Gastroesophageal sphincter (tissue), 4 donors: Measurements from ENCODE around the gene UBE2J2. TPM values are rescaled to one million over a fixed set of nuclear protein-coding genes. Genes with fewer than 3 reads are reported as not detected.

Experiments used
- ATAC-seq: fragments of 150-250 bp; one replicate; pipeline ENCODE4 v1.9.1; 2016; ENCODE audit warnings: mild to moderate bottlenecking, moderate library complexity
- H3K27ac ChIP-seq, 4 donors: fragments of 200-600 bp; sonication (generic) in 3 of 4; 1 replicate in 3 of 4; 2 replicates in 1 of 4; pipeline ENCODE4 v1.5.1; 2016 to 2019
- H3K27me3 ChIP-seq: fragments of 200-600 bp; sonication (generic); one replicate; pipeline ENCODE4 v1.5.1; 2019
- H3K36me3 ChIP-seq, 2 donors: fragments of 200-600 bp; sonication (generic); one replicate each; pipeline ENCODE4 v1.5.1; 2019; ENCODE audit warnings: control low read depth in 1 of 2
- H3K4me1 ChIP-seq, 3 donors: fragments of 200-600 bp; sonication (generic); 1 replicate in 2 of 3; 2 replicates in 1 of 3; pipeline ENCODE4 v1.5.1; 2016 to 2019; ENCODE audit warnings: control low read depth in 2 of 3
- H3K4me3 ChIP-seq, 2 donors: fragments of 200-600 bp; sonication (generic); one replicate each; pipeline ENCODE4 v1.5.1; 2019; ENCODE audit warnings: mild to moderate bottlenecking in 1 of 2, moderate library complexity in 1 of 2
- H3K9me3 ChIP-seq, 3 donors: fragments of 200-600 bp; sonication (generic); one replicate each; pipeline ENCODE4 v1.5.1; 2017 to 2019; ENCODE audit warnings: control low read depth in 2 of 3
- CTCF ChIP-seq, 4 experiments: fragments of 200-600 bp in 2 of 4; fragments of 450-650 bp in 2 of 4; sonication (generic) in 1 of 4; IDR thresholded peaks; one replicate each; pipeline ENCODE4 v1.5.1; 2017 to 2019; ENCODE audit warnings: antibody characterized with exemption in 4 of 4, mild to moderate bottlenecking in 2 of 4, moderate library complexity in 2 of 4
- EP300 ChIP-seq: sonication (generic); formaldehyde crosslinking; IDR thresholded peaks from one replicate; pipeline ENCODE4 v1.6.1; 2017; ENCODE audit warnings: antibody characterized with exemption, mild to moderate bottlenecking
- POLR2A ChIP-seq, 2 donors: fragments of 450-650 bp; IDR thresholded peaks; one replicate each; pipeline ENCODE4 v1.6.1; 2017; ENCODE audit warnings: antibody characterized with exemption in 2 of 2, mild to moderate bottlenecking in 2 of 2, moderate library complexity in 1 of 2
- POLR2AphosphoS5 ChIP-seq: sonication (generic); formaldehyde crosslinking; IDR thresholded peaks from one replicate; pipeline ENCODE4 v1.6.1; 2017; ENCODE audit warnings: antibody characterized with exemption
- WGBS, 2 donors: methylation state at CpG; one replicate each; pipeline ENCODE4 v1.1.5; 2018; ENCODE audit warnings: low coverage in 1 of 2; 5-methylcytosine and 5-hydroxymethylcytosine counted together
- total RNA-seq, 4 donors: library from RNA; depleted of rRNA; stranded (reverse); fragments of >200 nt; gene quantifications; one replicate each; pipeline ENCODE4 v1.1.0, GENCODE V29; 2016

UBE2J2 gene
- total RNA-seq, 4 donors from 2014 or later, result 28.1 to 47.0 (median 37.9) TPM

- Histone ChIP-seq H3K9me3 (no peaks in the 10 kb centered on the region), H3K4me1 (peaks cover 0 to 14% (median 6%) of the 10 kb centered on the region in 3 donors), H3K4me3 (no peak overlapping the region), H3K27me3 (peaks cover 10% of the 10 kb centered on the region), H3K36me3 (no peaks in the 10 kb centered on the region), H3K27ac (no peak overlapping the region)
- TF ChIP-seq POLR2A (IDR thresholded peaks at IDR 0.05) (no peak), POLR2AphosphoS5 (no peak), CTCF (IDR thresholded peaks at IDR 0.05) (no peak)
- WGBS, 2 donors, result 82 to 93% methylated on average over 8 to 13 of the region's 17 CpGs
- no peak for ATAC-seq
Measured at GRCh38 chr1:1279028-1279427, 5.4 kb upstream of the UBE2J2 start.

- Histone ChIP-seq H3K36me3 (no peaks in the 10 kb centered on the region), H3K27ac (no peak overlapping the region), H3K4me1 (peaks cover 0 to 14% (median 6%) of the 10 kb centered on the region in 3 donors), H3K4me3 (no peak overlapping the region), H3K27me3 (peaks cover 8% of the 10 kb centered on the region), H3K9me3 (no peaks in the 10 kb centered on the region)
- TF ChIP-seq POLR2AphosphoS5 (no peak), EP300 (no peak), POLR2A (IDR thresholded peaks at IDR 0.05) (no peak), CTCF (IDR thresholded peaks at IDR 0.05) (no peak)
- 90 to 100% methylated on average over 2 to 4 of the region's 13 CpGs for WGBS, 2 donors
- ATAC-seq, result no peak
Measured at GRCh38 chr1:1278620-1279019, 5.0 kb upstream of the UBE2J2 start.

GRCh38 chr1:1275836-1276235 is 2.2 kb upstream of the UBE2J2 start:
- Histone ChIP-seq H3K9me3 (no peaks in the 10 kb centered on the region), H3K27ac (no peak overlapping the region), H3K27me3 (no peaks in the 10 kb centered on the region), H3K4me3 (no peak overlapping the region), H3K36me3 (peaks cover 0 to 3% of the 10 kb centered on the region in 2 donors), H3K4me1 (peaks cover 3 to 36% (median 26%) of the 10 kb centered on the region in 3 donors)
- 64 to 80% methylated on average over 5 to 9 of the region's 9 CpGs for WGBS, 2 donors
- no peak for TF ChIP-seq POLR2AphosphoS5
- TF ChIP-seq EP300, result no peak
- no peak for TF ChIP-seq CTCF (IDR thresholded peaks at IDR 0.05)
- no peak for TF ChIP-seq POLR2A (IDR thresholded peaks at IDR 0.05)
- no peak for ATAC-seq

- peak overlapping the region in 1 of 2 donors; percentile 99 for H3K4me3 ChIP-seq
- peaks cover 0 to 4% of the 10 kb centered on the region in 2 donors for H3K36me3 ChIP-seq
- no peaks in the 10 kb centered on the region for H3K27me3 ChIP-seq
- TF ChIP-seq POLR2A (IDR thresholded peaks at IDR 0.05), result no peak
- no peak for TF ChIP-seq POLR2AphosphoS5
- no peak for TF ChIP-seq EP300
- no peak for TF ChIP-seq CTCF (IDR thresholded peaks at IDR 0.05)
- H3K4me1 ChIP-seq, result peaks cover 6 to 44% (median 34%) of the 10 kb centered on the region in 3 donors
- H3K9me3 ChIP-seq, result no peaks in the 10 kb centered on the region
- no CpG with 5 or more reads among the region's 15 CpGs for WGBS, 2 donors
- ATAC-seq, result no peak
- H3K27ac ChIP-seq, result peak overlapping the region in 2 of 4 donors; percentile 86 to 89
Measured at GRCh38 chr1:1274931-1275431, 1.3 kb upstream of the UBE2J2 start.

GRCh38 chr1:1274299-1274930 is 761 bp upstream of the UBE2J2 start:
- peaks cover 0 to 4% of the 10 kb centered on the region in 2 donors for H3K36me3 ChIP-seq
- peak overlapping the region; percentile 90 to 99 for H3K4me3 ChIP-seq
- peak overlapping the region; percentile 21 to 89 (median 86) for H3K27ac ChIP-seq
- H3K4me1 ChIP-seq, result peaks cover 6 to 50% (median 35%) of the 10 kb centered on the region in 3 donors
- no peaks in the 10 kb centered on the region for H3K9me3 ChIP-seq
- 25% methylated on average over 7 of the region's 31 CpGs; no CpG with 5 or more reads in 1 of the 2 donors for WGBS, 2 donors
- H3K27me3 ChIP-seq, result no peaks in the 10 kb centered on the region
- no peak for ATAC-seq
- no peak for TF ChIP-seq POLR2AphosphoS5
